HG03457 (cell line): Measurements from ENCODE around the gene RMND5A.
A peak's percentile ranks its signal among the peaks of the same experiment; 100 is the strongest.
"Not testable (repeated sequence)": the region's sequence is repeated elsewhere in the genome, so short reads cannot be mapped to it uniquely, and the experiment has no call there.

Source experiments
- ATAC-seq: cut with Tn5 transposase; IDR thresholded peaks from one replicate; pipeline ENCODE4 v1.9.1; 2021; ENCODE audit warnings: moderate number of reproducible peaks; ENCODE audit not compliant: unreplicated experiment

The RMND5A gene

GRCh38 chr2:86719637-86720539 lies at the start of gene RMND5A:
TSS of gene RMND5A (plus strand) at chr2:86720291. CDS start at chr2:86720668, 377 bp downstream.
- ATAC-seq, result peak; percentile 92

GRCh38 chr2:86671337-86671981 lies 48.6 kb upstream of the RMND5A start:
- ATAC-seq, result no peak

- no peak for ATAC-seq
Measured at GRCh38 chr2:86672027-86672545, 48.0 kb upstream of the RMND5A start.

- no peak for ATAC-seq
Measured at GRCh38 chr2:86673011-86673410, 47.1 kb upstream of the RMND5A start.

- ATAC-seq, result no peak
Measured at GRCh38 chr2:86673986-86674670, 46.0 kb upstream of the RMND5A start.

- ATAC-seq, result no peak
Measured at GRCh38 chr2:86675104-86675503, 45.0 kb upstream of the RMND5A start.

- ATAC-seq, result no peak
Measured at GRCh38 chr2:86675511-86676015, 44.5 kb upstream of the RMND5A start.

GRCh38 chr2:86677816-86678215 lies 42.3 kb upstream of the RMND5A start:
- no peak for ATAC-seq

- no peak for ATAC-seq
Measured at GRCh38 chr2:86679036-86679435, 41.1 kb upstream of the RMND5A start.

GRCh38 chr2:86685351-86685750 lies 34.7 kb upstream of the RMND5A start:
- ATAC-seq, result no peak

- ATAC-seq, result no peak
Measured at GRCh38 chr2:86686460-86686859, 33.6 kb upstream of the RMND5A start.

- ATAC-seq, result no peak
Measured at GRCh38 chr2:86686905-86687304, 33.2 kb upstream of the RMND5A start.

- ATAC-seq, result no peak
Measured at GRCh38 chr2:86695053-86695691, 24.9 kb upstream of the RMND5A start.

GRCh38 chr2:86697551-86698104 lies 22.5 kb upstream of the RMND5A start:
- no peak for ATAC-seq

- ATAC-seq, result no peak
Measured at GRCh38 chr2:86700690-86701089, 19.4 kb upstream of the RMND5A start.

GRCh38 chr2:86703704-86704361 lies 16.3 kb upstream of the RMND5A start:
- no peak for ATAC-seq

- ATAC-seq, result no peak
Measured at GRCh38 chr2:86704459-86704971, 15.6 kb upstream of the RMND5A start.

- ATAC-seq, result no peak
Measured at GRCh38 chr2:86706220-86706619, 13.9 kb upstream of the RMND5A start.

GRCh38 chr2:86706935-86707334 lies 13.2 kb upstream of the RMND5A start:
- ATAC-seq, result no peak

- ATAC-seq, result not testable (repeated sequence)
Measured at GRCh38 chr2:86708126-86708525, 12.0 kb upstream of the RMND5A start.
